ENCODE data around the gene DHX38.

GRCh38 chr16:72099377-72099818 lies 5.8 kb downstream of the DHX38 start:
- TF ChIP-seq EZH2 (IDR thresholded peaks at IDR 0.05) (no peak), POLR2AphosphoS5 (IDR thresholded peaks at IDR 0.05; ENCODE audit: borderline replicate concordance, low read depth, low read length) (no peak), FOXP2 (optimal IDR thresholded peaks at IDR 0.05; ENCODE audit: control extremely low read depth, extremely low read length, insufficient read depth) (no peak)
